PC-9 (cell line): Measurements from ENCODE around the gene ATG2A.

Experiments used
- CTCF ChIP-seq: fragments of 200-600 bp; sonication (generic); conservative IDR thresholded peaks from 2 replicates; pipeline ENCODE4 v1.6.1; 2017; ENCODE audit warnings: mixed run types, antibody characterized with exemption, mild to moderate bottlenecking, moderate library complexity
- EZH2 ChIP-seq: fragments of 200-600 bp; sonication (generic); IDR thresholded peaks from 2 replicates; pipeline ENCODE4 v1.8.0; 2017; ENCODE audit warnings: antibody characterized with exemption, low read depth

- no peak for TF ChIP-seq CTCF
- TF ChIP-seq EZH2 = no peak
Observed at GRCh38 chr11:64933213-64933934, 16.4 kb upstream of the ATG2A start.
